OCI-M2 (cell line): ENCODE results near the gene CBARP.
"Not testable (repeated sequence)": the region's sequence is repeated elsewhere in the genome, so short reads cannot be mapped to it uniquely, and the experiment has no call there.

ENCODE experiments used
- DNase-seq: peaks from one replicate; lab custom pipeline; 2025; ENCODE audit not compliant: unreplicated experiment; lab: John Stamatoyannopoulos, UW

Gene CBARP

DNA sequence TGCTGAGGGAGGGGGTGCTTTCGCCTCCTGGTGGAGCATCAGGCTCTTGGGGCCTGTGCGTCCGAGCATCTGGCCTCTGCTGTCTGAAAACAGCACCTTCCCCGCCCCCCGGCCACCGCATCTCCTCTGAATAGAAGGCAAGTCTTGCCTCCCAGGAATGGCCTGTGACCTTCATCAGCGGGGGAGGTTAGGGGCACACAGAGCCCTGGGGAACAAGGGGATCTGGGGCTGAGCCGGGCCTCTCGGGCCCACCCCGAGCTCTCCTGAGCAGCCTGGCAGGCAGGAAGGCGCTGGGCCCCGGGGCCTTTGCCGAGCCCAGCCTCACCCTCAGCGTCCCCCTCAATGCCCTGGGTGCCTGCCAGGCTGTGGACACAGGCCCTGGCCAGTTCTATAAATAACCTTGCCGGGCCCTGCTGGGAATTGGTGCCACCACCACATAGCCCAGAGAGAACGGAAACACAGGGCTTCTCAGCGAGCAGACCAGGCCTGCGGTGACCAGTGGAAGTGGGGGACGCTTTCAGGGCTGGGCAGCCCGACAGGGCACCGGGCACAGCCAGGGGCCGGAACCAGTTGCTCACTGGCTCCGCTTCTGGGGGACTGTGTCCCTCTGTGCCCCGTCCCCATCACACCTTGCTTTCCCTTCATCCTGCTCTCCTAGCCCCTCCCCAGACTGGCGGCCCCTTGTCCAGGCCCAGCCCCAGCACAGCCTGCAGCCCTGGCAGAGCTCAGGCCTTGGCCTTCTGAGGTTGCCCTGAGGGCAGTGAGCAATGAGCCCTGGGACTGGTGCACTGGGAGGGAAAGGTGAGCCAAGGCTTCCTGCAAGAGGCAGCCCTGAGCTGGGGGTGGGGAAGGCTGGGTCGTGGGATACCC is 22.7 kb downstream of the CBARP start:
- DNase-seq = no peak

DNA sequence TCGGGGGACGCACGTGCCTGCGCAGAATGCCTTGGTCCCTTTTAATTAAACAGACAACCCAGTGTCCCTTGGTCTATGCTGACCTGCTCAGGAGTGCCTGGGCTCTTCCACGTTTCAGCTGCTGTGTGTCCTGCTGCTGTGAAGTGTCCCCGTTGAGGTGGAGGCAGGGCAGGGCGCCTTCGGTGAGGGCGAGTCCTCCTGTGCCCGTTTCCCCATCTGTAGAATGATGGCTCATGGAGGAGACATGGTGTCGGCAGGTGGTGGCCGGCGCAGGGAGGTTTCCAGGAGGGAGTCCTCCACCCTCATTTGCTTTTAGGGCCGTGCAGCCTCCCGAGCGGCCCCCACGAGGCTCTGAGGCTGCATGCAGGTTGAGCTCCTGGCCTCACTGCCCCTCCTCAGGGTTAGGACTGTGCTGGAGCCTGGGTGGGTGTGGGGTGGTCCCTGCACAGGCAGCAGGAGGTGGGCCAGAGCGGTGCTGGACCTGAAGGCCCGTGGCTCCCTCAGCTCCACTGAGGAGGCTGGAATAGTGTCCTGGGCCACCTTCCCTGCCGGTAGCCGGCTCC is 23.4 kb downstream of the CBARP start:
- DNase-seq = no peak

DNA sequence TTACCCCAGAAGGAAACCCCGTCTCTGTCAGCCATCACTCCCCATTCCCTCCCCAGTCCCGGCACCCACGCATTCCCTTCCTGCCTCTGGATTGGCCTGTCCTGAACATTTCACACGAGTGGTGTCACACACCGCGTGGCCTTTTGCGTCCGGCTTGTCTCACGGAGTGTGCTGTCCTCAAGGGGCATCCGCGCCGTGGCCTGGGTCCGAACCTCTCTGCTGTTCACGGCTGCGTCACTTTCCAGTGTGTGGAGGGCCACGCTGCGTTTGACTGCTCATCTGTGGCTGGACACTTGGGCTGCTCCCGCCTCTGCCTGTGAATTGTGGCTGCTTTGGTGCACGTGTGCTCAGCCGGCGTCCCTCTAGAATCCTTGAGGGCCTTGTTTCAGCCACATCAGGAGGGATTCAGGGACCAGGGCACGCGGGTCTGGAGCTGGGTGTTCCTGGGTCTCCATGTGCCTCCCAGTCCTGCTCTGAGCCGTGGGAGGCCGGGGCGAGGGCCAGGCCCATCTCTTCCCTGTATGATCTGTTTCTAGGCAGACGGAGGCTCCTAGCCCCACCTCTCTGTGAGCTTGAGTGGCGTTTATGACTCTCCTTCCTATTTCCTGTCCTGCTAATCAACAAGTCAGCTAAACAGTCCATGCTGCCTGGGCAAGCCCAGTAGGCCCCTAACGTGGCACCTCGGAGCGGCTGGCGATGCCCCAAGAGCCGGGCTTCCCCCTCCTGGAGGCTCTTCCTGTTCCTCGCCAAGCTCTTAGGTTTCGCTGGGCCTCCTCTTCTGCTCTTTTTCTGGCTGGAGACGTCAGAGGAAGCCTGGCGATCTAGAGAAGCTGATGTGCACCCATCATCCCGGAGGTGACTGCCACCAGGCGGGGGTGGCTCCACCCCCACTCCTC is 24.2 kb downstream of the CBARP start:
- no peak for DNase-seq

DNA sequence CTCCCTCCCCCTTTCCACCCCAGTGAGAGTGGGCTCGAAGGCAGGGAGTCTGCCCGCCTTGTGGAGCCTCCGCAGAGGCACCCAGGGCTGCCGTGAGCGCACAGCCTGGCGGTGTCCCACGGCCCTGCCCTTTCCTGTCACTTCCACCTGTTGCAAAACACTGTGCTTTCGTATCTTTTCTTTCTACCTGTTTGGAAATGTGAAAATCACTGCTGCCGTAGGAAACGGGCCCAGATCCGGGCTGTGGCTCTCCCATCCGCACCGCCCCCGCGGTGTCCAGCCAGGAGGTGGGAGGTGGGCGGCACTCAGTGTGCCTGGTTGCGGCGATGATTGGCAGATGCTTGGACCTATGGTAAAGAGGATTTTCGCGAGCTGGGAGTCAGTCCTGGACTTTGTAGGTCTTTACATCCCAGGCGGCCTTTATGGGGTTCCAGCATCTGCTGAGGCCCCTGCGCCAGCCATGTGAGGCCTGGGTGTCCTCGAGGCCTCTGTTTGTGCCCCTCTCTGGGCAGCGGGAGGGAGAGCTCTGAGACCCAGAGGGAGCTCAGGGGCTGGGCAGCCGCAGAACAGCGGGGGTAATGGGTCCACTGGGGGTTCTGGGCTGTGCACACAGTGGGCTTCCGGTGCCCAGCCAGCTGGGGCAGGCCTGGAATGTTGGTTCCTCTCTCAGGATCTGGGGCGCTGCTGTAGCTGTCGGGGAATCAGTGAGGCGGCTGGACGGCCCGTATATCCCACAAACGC is 26.1 kb downstream of the CBARP start:
- no peak for DNase-seq

DNA sequence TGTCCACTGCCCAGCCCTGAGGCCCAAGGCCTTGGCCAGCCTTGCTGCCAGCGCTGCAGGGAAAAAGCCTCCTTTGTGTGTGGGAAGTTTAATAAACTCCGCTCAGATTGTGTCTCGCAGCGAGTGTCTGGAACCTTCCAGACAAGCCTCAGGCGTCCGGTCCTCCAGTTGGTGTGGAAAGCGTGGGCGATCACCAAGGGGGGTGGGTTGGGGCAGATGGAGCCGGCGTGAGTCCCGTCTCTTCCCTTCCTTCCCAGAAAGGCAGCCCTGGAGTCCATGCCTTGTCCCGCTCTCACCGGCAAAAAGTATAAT is 27.6 kb downstream of the CBARP start:
- DNase-seq = no peak

DNA sequence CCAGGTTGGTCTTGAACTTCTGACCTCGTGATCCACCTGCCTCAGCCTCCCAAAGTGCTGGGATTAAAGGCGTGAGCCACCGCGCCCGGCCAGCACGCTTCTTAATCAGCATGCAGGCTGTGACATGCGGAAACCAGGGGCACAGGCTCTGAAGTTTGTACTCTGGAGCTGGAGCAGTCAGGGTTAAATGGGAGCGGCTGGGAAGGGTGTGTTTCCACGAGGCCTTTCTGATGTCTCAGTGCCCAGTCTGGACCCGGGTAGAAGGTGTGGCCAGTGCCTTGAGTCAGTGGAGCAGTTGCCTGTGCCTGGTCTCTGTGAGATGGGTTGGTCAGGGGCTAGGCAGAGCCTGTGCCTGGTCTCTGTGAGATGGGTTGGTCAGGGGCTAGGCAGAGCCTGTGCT is 29.0 kb downstream of the CBARP start:
- DNase-seq = not testable (repeated sequence)

DNA sequence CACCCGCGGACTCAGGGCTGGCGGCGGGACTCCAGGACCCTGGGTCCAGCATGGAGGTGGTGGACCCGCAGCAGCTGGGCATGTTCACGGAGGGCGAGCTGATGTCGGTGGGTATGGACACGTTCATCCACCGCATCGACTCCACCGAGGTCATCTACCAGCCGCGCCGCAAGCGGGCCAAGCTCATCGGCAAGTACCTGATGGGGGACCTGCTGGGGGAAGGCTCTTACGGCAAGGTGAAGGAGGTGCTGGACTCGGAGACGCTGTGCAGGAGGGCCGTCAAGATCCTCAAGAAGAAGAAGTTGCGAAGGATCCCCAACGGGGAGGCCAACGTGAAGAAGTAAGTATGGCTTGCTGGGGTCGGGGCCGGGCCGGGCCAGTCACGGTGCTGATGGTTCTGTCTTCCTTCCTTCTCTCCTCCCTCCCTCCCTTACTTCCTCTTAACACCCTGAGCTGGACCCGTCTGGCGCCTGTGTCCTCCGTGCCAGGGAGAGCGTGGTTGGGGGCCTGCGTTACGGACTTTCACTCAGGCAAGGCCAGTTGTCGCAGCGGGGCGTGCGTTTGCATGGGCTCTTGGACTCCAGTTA is 30.8 kb downstream of the CBARP start:
- no peak for DNase-seq

DNA sequence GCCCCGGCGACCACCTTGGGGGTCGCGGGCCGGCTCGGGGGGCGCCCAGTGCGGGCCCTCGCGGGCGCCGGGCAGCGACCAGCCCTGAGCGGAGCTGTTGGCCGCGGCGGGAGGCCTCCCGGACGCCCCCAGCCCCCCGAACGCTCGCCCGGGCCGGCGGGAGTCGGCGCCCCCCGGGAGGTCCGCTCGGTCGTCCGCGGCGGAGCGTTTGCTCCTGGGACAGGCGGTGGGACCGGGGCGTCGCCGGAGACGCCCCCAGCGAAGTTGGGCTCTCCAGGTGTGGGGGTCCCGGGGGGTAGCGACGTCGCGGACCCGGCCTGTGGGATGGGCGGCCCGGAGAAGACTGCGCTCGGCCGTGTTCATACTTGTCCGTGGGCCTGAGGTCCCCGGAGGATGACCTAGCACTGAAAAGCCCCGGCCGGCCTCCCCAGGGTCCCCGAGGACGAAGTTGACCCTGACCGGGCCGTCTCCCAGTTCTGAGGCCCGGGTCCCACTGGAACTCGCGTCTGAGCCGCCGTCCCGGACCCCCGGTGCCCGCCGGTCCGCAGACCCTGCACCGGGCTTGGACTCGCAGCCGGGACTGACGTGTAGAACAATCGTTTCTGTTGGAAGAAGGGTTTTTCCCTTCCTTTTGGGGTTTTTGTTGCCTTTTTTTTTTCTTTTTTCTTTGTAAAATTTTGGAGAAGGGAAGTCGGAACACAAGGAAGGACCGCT is 31.5 kb downstream of the CBARP start:
- DNase-seq = no peak

DNA sequence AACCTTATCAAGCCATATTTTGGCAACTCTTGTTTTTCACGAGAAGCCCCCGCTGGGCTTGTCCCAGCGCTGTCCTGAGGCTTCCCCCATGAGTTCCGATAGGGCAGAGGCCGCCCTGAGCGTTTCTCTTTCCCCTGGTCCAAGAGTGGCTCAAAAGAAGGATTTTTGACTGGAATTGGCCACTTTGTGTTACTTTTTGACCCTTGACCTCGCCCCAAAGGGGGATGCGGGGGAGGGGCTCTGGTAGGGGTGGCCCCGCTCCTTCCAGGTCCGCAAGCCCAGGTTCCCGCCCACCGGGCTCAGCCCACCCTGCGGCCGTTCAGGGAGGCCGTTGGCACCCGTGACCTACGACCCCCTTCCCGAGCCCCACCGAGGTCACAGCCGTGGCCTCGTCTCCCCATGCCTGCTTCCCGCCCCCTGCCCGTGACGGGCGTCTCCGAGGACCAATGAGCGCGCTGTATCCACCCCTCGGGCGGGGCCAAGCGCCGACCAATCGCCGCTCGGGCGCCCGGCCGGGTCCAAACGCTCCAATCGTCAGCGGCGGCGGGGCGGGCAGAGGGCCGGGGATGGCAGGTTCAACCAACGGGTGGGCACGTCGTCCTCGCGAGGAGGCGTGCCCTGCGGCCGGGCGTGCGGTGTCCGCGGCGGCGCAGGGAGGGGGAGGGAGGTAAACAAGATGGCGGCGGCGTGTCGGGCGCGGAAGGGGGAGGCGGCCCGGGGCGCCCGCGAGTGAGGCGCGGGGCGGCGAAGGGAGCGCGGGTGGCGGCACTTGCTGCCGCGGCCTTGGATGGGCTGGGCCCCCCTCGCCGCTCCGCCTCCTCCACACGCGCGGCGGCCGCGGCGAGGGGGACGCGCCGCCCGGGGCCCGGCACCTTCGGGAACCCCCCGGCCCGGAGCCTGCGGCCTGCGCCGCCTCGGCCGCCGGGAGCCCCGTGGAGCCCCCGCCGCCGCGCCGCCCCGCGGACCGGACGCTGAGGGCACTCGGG is 32.4 kb downstream of the CBARP start, which contains the start of gene STK11:
Gene STK11 (plus strand): TSS at position 665 of the 986 bp plus-strand sequence. CDS start 1,136 bp downstream, outside the sequence.
- DNase-seq = peak; percentile 75

DNA sequence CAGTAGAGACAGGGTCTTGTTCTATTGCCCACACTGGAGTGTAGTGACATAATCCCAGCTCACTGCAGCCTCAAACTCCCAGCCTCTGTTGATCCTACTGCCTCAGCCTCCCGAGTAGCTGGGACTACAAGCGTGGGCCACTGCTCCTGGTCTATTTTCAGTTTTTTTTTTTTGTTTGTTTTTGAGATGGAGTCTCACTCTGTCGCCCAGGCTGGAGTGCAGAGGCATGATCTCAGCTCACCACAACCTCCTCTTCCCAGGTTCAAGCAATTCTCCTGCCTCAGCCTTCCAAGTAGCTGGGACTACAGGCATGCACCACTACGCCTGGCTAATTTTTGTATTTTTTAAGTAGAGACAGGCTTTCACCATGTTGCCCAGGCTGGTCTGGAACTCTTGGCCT is 37.2 kb downstream of the CBARP start:
- not testable (repeated sequence) for DNase-seq

DNA sequence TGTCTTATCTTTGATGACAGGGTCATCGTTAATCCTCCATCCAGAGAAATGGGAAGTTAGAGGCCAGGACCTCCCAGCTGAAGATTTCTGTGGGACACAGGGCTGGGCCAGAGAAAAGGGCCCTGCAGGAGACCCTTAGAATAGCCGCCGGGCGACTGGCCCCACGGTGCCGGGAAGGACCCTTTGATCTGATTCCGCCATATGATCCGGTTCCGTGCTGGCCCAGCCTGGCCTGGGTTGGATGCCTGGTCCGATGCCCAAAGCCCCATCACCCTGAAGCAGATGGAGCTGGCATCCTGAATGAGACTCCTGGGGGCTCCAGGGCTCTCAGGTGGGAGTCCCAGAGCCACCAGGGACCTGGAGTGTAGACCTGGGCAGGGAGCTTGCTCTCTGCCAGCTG is 38.3 kb downstream of the CBARP start:
- no peak for DNase-seq

DNA sequence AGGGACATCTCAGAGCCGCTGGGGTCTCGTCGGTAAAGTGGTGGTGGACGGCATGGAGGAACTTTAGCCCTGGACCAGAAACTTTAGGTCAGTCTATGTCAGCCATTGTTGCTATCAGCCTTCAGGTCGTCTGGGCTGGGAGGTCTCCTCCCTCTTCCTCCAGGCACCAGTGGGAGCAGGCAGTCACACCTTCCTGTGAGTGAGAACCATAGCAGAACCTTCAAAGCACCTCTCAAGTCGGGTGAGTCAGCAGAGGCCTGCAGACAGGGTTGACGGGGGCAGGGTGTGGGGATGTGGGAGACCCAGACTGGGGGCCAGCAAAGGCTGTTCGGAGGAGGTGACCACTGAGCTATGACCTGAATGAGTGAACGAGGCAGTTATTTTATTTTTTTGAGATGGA is 48.4 kb downstream of the CBARP start:
- DNase-seq = no peak

DNA sequence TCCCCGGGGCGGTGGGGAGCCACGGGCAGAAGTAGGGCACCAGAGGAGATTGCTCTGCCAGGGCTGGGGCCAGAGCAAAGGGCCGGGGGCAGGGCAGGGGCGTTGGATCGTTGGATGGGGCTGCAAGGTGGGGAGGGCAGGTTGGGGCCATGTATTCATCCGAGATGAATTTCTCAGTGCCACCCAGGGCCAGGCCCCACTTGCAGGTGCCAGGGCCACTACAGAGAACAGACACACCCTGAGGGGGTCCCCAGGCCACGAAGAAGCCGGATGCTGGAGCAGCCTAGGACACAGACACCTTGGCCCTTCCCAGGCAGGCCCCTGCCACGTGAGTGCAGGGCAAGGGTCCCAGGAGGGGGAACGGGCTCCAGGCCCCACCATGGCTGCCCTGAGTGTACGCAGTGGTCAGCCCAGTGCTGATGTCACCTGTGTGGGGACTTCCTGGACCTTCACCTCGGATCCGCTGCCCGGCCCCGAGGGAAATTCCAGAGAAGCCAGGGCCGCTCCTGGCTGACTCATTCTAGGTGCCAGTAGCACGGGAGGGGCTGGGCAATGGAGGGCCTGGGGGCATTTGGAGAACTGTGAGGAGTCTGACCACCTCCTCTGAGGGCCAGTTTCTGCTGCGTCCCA is 54.1 kb downstream of the CBARP start:
- no peak for DNase-seq

DNA sequence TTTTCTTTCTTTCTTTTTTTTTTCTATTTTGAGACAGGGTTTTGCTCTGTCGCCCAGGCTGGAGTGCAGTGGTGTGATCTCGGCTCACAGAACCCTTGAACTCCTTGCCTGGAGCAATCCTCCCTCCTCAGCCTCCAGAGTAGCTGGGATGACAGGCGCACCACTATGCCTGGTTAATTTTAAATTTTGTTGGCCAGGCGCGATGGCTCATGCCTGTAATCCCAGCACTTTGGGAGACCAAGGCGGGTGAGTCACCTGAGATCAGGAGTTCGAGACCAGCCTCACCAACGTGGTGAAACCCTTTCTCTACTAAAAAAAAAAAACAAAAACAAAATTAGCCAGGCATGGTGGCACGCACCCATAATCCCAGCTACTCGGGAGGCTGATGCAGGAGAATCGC is 55.1 kb downstream of the CBARP start:
- DNase-seq = no peak

DNA sequence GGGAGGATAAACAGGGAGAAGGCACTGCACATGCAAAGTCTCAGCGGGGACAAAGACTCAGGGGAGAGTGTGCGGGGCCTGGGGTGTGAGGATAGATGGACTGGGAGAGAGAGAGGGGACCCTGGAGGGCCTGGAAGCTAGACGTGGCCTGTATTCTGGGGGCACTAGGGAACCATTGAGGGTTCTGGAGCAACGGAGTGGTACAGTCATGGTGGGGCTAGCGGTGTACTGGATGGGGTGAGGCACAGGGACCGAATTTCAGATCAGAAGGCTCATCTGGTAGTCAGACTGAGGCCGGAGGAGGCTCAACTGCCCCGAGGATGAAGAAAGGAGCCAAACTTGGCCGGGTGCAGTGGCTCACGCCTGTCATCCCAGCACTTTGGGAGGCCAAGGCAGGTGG is 55.7 kb downstream of the CBARP start:
- no peak for DNase-seq

DNA sequence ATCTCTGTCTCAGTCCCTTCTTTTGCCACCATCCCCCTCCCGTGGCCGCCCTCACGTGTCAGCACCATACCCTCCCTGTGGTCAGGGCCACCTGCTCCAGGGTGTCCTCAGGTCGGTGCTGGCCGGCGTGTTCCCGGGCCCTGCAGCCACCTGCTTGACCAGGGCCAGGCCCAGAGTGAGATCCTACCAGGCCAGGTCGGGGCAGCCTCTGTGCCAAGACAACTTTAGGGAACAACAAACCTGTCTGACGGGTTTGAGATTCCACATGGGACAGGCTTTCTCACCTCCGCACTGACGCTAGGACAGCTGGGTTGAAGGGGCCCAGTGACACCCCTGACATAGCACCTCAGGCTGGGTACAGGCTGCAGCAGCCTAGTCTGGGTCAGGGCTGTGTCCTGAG is 56.2 kb downstream of the CBARP start:
- DNase-seq = no peak
